Colonic mucosa (tissue), 4 donors: ENCODE results near the gene NLRC3. TPM values are rescaled to one million over a fixed set of nuclear protein-coding genes. Genes with fewer than 3 reads are reported as not detected.

Experiments used
- DNase-seq: peaks from one replicate; pipeline ENCODE4 v3.0.0-alpha.2; 2020
- H3K27ac ChIP-seq: fragments of 200-600 bp; one replicate; pipeline ENCODE4 v1.8.0; 2021
- H3K27me3 ChIP-seq: fragments of 200-600 bp; one replicate; pipeline ENCODE4 v1.8.0; 2021
- H3K36me3 ChIP-seq: fragments of 200-600 bp; one replicate; pipeline ENCODE4 v1.8.0; 2021
- H3K4me1 ChIP-seq: fragments of 200-600 bp; one replicate; pipeline ENCODE4 v1.8.0; 2021; ENCODE audit warnings: mild to moderate bottlenecking
- H3K4me3 ChIP-seq: fragments of 200-600 bp; one replicate; pipeline ENCODE4 v1.8.0; 2021
- H3K9ac ChIP-seq, 2 donors: one replicate each; pipeline ENCODE4 v1.7.0; 2013; ENCODE audit warnings: control low read depth in 2 of 2, low read depth in 2 of 2, low read length in 2 of 2
- H3K9me3 ChIP-seq: fragments of 200-600 bp; one replicate; pipeline ENCODE4 v1.8.0; 2021
- CTCF ChIP-seq: fragments of 200-600 bp; IDR thresholded peaks from one replicate; pipeline ENCODE4 v1.8.0; 2022; ENCODE audit warnings: antibody characterized with exemption, mild to moderate bottlenecking
- intact Hi-C: fragments of 100-400 bp; cut with DNase I; formaldehyde crosslinking; loops from one replicate; pipeline ENCODE4 v1.14.1; 2022
- total RNA-seq, 2 donors: library from RNA; stranded (reverse); fragmentation: NEBNext Ultra II Directional in 1 of 2; extraction: Animal tissue kit (Norgen Biotek cat#: 25700) in 1 of 2; gene quantifications; one replicate each; pipeline ENCODE4 v1.2.1, GENCODE V29; 2021
- donor health status: healthy.
- donor health status: DM: no; HTN: no; CAD: no.
- donor health status: DM: no; HTN: no; CAD: no.

NLRC3 gene
- total RNA-seq, 2 donors from 2014 or later: 0.93 to 2.0 TPM

- Histone ChIP-seq H3K27me3 (no peaks in the 10 kb centered on the region), H3K4me1 (no peaks in the 10 kb centered on the region), H3K4me3 (no peak within 1 kb of the TSS), H3K36me3 (no peaks in the 10 kb centered on the region), H3K9ac (no peak within 1 kb of the TSS), H3K27ac (no peak within 1 kb of the TSS), H3K9me3 (no peaks in the 10 kb centered on the region)
- DNase-seq: no peak
- intact Hi-C loops: loop anchor here (5.0 to 10.0 kb wide), 2 partner anchors 50 to 93 kb away; partner anchors contain the start of genes NAA60, ZNF174, ZNF597 and ZSCAN32
- no peak for TF ChIP-seq CTCF
Measured at GRCh38 chr16:3495176-3495575, 82.0 kb downstream of the NLRC3 start, which contains the start of gene C16orf90. TSS of gene C16orf90 (minus strand) at chr16:3495489. CDS start at chr16:3495421, 68 bp downstream.

GRCh38 chr16:3494386-3494973 is 82.7 kb downstream of the NLRC3 start:
- TF ChIP-seq CTCF: no peak
- Histone ChIP-seq H3K9me3 (no peaks in the 10 kb centered on the region), H3K27ac (no peak overlapping the region), H3K4me1 (no peaks in the 10 kb centered on the region), H3K9ac (no peak overlapping the region), H3K4me3 (no peak overlapping the region), H3K27me3 (no peaks in the 10 kb centered on the region), H3K36me3 (no peaks in the 10 kb centered on the region)
- no peak for DNase-seq
- intact Hi-C loops: loop anchor here (10.0 kb wide), 1 partner anchor 50 kb away; the partner anchor contains the start of genes NAA60 and ZNF597

- H3K4me3 ChIP-seq: no peak overlapping the region
- intact Hi-C loops: loop anchor here (10.0 kb wide), 1 partner anchor 48 kb away; the partner anchor contains the start of genes NAA60 and ZNF597
- no peaks in the 10 kb centered on the region for H3K27me3 ChIP-seq
- no peak for DNase-seq
- no peak overlapping the region for H3K27ac ChIP-seq
- H3K9me3 ChIP-seq: no peaks in the 10 kb centered on the region
- H3K36me3 ChIP-seq: no peaks in the 10 kb centered on the region
- H3K4me1 ChIP-seq: no peaks in the 10 kb centered on the region
- no peak for TF ChIP-seq CTCF
- no peak overlapping the region for H3K9ac ChIP-seq
Measured at GRCh38 chr16:3492356-3492755, 84.8 kb downstream of the NLRC3 start.

GRCh38 chr16:3490911-3491629 is 86.1 kb downstream of the NLRC3 start:
- H3K36me3 ChIP-seq: no peaks in the 10 kb centered on the region
- intact Hi-C loops: loop anchor here (10.0 kb wide), 1 partner anchor 46 kb away; the partner anchor contains the start of genes NAA60 and ZNF597
- no peak overlapping the region for H3K4me3 ChIP-seq
- TF ChIP-seq CTCF: no peak
- H3K27ac ChIP-seq: no peak overlapping the region
- H3K27me3 ChIP-seq: no peaks in the 10 kb centered on the region
- no peak overlapping the region for H3K9ac ChIP-seq
- DNase-seq: no peak
- H3K4me1 ChIP-seq: no peaks in the 10 kb centered on the region
- no peaks in the 10 kb centered on the region for H3K9me3 ChIP-seq

Other genes starting within 250 kb of the NLRC3 start
- not detected for gene OR2C1, start 221.5 kb downstream of the NLRC3 start, total RNA-seq
- gene ZSCAN32, start 176.4 kb downstream of the NLRC3 start, total RNA-seq: 1 to 10 TPM; 7.2 to 7.5 TPM
- 1 to 10 TPM; 6.7 to 6.8 TPM for gene ZNF174, start 176.2 kb downstream of the NLRC3 start, total RNA-seq
- 1 to 10 TPM; 1.4 to 1.7 TPM for gene ZNF597, start 133.9 kb downstream of the NLRC3 start, total RNA-seq
- gene NAA60, start 133.7 kb downstream of the NLRC3 start, total RNA-seq: 10 to 100 TPM; 56.8 to 68.6 TPM
- gene C16orf90, start 81.9 kb downstream of the NLRC3 start, total RNA-seq: not detected
- gene CLUAP1, start 76.4 kb downstream of the NLRC3 start, total RNA-seq: 10 to 100 TPM in 1 of 2 donors, 1 to 10 TPM in 1; 7.9 to 10.8 TPM
- gene SLX4, start 34.2 kb upstream of the NLRC3 start, total RNA-seq: 1 to 10 TPM; 3.5 to 6.3 TPM
- 10 to 100 TPM; 10.4 to 22.2 TPM for gene DNASE1, start 77.3 kb upstream of the NLRC3 start, total RNA-seq
- gene TRAP1, start 140.1 kb upstream of the NLRC3 start, total RNA-seq: 100 to 1,000 TPM in 1 of 2 donors, 10 to 100 TPM in 1; 75.0 to 165 TPM